SHP77 (cell line): ENCODE data around the gene THADA.
A peak's percentile ranks its signal among the peaks of the same experiment; 100 is the strongest.
"Not testable (repeated sequence)": the region's sequence is repeated elsewhere in the genome, so short reads cannot be mapped to it uniquely, and the experiment has no call there.

Source experiments
- DNase-seq, 2 experiments: peaks; one replicate each; lab custom pipeline; 2025; lab: John Stamatoyannopoulos, UW

The THADA gene

DNA sequence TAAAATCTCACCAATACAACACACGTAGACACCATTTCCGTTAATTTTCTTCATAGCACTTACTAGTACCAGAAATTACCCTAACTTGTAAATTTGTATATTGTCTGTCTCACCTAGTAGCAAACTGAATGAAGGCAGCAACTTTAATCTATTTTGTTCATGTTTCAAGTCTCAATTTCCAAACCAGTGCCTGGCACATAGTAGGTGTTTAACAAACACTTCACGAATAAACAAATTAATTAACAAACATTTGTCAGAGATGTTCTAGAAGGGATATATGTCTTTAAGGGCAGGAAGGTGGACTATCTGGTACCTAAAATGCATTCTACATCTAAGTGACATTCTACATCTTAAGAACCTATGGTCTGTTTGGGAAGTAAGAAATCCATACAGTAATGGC is 963 bp downstream of the THADA start:
- no peak for DNase-seq

DNA sequence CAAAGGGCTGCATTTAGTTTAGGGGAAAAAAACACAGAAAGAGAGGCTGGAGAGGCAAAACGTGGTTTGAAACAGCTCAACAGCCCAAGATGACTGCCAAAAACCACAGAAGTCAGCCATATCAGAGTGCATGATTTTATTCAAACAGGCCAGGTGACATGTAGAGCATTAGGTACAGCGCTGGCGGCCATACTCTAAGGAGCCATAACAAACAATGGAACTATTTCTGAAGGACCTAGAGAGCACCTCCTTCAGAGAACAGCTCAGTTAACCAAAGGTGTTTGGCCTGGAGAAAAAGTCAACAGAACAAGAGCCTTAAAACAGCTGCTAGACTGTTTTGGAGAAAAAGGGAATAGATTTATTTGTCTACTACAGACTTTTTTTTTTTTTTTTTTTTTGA is 2.6 kb downstream of the THADA start:
- DNase-seq: no peak

DNA sequence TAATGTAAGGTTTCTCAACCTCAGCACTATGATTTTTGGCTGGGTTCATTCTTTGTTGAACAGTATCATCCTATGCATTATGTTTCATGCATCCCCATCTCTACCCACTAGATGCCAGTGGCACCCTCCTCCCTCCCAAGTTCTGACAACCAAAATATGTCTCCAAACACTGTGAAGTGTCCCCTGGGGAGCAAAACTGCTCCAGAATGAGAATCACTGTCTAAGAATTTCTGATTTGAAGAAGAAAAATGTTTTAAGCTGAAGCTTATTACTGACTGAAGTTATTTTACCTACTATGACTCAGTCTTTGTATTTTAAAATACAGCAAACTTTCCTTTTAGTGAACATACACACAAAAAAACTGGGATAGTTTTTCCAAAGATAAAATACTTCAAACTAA is 3.4 kb downstream of the THADA start:
- DNase-seq: no peak

DNA sequence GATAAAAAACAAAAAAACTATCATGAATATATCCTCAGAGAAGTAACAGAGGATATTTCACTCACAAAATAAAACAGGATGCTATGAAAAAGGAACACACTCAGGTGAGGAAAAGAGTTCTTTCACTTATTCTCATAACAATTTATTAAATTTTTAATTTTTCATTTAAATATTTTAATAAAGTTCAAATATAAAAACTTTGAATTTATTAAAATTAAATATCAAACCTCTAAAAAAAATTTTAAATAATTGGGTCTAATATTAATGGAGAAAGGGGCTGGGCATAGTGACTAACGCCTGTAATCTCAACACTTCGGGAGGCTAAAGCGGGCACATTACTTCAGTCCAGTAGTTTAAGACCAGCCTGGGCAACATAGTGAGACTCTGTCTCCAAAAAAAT is 10.1 kb downstream of the THADA start:
- DNase-seq: no peak

DNA sequence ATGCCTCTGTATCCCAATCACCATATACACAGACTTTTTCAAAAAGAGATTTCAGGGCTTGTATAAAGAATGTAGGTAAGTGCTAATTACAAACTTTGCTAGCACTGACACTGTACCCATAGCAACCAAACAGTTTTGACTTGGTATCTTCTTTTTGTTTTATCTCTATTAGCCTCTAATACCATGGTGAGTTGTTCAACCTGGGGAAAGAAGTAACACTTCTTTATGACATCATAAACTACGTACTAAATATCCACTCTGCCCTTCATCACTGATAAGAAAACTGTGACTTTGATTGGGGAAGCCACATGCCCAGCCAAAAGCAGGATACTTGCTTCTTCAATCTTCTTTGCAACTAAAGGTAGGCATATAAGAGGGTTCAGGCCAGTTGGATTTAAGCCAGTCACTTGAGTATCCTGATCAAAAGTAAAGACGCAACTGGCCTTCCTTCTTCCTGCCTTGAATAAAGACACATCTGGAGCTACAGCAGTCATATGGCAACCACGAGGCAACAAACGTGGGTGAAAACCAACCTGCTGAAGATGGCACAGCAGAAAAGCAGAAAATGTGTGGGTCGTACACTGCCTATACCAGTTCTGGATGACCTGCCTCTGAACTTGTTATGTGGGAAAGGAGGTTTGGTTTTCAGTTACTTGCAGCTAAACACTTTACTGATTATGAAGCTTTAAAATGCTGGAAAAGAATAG is 16.4 kb downstream of the THADA start:
- no peak for DNase-seq

DNA sequence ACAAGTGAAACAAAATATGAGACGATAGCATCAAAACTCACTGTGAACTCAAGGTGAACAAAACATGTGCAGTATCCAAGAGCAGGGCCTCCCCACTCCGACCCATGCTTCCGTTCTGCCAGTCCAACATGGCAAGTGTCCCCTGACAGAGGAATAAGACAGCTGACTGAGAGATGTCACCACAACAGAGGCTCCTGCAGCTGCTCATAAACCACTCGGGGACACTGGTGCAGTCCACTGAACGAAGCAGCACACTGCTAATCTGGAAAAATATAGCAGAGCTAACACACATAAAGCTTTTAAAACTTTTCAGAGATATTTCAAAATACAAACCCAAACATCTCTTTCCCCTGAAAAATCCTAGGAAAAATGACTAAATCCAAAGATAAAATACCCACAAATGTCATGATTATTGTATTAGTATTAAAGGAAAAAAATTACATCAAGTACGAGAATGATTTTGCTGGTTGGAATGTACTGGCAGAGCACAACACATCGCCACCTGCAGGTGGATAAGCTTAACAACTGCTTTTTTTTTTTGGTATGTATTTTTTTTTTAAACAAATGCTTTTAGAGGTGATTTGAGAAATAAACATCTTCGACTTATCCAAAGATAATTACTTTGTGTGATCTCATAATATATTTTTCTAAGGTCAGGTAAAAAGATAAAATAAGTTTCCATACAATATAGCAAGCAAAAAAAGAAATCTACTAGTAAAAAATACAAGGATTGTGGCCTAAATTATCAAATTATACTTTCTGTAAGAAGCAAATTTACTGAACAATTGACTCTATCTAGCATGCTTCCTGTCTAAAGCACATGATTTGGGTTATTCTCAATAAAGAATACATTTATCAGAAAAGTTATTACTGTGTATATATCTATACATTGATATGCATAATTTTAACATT is 18.6 kb downstream of the THADA start:
- DNase-seq: peak; percentile 9 to 37

DNA sequence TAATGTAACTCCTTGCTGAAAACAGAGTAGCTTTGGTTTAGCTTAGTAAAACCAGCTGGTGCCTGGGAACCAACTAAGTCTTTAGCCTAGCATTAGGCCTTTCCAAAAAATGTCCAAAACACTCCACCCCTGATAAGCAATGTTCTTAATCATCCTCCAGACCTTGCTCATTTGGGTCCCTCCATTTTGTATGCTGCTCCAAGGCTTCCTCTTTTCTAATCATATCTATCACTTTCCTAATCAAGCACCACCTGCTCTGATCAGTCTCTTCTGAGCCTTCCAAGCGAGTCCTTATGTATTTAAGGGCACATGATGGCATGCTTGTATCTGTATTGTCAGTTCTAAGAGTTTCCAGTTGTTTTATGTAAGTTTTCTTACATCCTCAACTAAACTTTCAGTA is 23.6 kb downstream of the THADA start:
- DNase-seq: no peak

DNA sequence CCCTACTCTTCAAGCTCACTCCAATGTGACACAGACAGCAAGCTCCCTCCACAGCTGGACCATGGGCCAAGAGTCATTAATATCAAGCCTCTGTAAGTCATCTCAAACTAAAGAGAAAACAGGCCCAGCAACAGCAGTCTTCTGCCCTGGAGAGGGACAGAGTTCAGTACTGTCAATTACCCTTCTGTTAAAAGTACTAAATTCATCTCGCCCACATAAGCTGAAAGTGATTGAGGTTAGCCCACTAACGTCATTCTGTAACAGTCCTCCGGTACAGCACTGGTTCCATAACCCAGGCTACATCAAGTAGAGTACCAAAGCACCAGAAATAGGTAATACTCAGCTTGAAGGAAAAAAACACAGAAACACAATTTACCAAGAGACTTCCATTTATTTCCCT is 25.9 kb downstream of the THADA start:
- DNase-seq: no peak

DNA sequence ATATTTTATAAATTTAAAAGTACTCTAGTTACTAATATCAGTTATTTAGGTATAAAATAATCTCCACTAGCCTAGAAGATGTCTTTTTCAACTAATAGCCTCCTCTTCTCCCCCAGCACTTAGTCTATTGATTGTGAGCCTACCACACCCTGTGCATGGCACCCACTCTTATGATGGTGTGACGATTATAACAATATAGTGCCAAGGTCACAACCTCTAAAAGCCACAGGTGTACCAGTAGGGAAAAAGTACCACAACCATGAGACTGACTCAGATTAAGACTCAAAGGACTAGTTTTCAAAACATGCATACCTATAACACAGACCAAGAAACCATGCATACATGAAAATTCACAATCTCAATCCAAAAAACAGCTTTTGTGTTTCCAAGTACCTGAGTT is 27.6 kb downstream of the THADA start:
- DNase-seq: no peak

DNA sequence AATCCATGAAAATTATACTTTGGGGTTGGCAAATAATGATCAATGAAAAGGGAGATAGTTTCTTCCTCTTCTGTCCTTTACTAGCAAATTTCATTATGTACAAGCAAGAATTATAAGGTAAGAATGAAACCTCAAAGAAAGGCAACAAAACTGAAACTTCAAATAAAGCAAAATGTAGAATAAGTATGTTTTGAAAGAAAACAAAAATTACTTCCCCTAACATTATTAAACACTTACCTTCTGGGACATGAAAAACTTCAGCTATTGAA is 29.4 kb downstream of the THADA start:
- DNase-seq: no peak

DNA sequence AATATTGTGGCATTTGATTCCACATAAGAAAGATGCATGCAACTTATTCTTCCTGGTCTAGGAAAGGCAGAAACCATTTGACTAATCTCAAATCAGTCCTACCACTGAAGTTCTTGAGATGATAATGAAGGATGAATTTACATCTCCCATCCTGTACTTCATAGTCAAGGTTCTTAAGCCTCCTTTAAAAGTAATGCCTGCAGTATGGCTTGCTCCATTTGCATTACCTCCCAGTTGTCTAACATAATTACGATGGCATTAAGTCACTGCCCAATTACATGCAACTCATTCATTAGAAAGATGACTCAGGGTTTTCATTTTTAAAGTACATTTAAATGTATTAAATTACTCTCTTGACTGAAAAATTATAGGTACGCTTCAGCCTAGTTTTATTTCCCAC is 32.2 kb downstream of the THADA start:
- DNase-seq: no peak

DNA sequence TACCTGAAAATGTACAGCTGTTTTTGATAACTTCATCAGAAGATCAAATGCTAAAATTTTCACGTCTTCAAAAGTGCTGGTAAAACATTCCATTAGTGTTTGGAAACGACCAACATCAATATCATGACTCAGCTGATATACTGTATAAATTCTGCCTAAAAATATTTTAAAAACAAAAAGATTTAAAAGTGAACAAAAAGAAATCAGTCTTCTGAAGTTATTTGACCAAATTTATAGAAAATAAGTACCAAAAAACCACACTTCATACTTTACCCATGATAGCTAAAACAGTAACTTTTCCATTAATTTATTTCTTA is 35.6 kb downstream of the THADA start:
- no peak for DNase-seq

DNA sequence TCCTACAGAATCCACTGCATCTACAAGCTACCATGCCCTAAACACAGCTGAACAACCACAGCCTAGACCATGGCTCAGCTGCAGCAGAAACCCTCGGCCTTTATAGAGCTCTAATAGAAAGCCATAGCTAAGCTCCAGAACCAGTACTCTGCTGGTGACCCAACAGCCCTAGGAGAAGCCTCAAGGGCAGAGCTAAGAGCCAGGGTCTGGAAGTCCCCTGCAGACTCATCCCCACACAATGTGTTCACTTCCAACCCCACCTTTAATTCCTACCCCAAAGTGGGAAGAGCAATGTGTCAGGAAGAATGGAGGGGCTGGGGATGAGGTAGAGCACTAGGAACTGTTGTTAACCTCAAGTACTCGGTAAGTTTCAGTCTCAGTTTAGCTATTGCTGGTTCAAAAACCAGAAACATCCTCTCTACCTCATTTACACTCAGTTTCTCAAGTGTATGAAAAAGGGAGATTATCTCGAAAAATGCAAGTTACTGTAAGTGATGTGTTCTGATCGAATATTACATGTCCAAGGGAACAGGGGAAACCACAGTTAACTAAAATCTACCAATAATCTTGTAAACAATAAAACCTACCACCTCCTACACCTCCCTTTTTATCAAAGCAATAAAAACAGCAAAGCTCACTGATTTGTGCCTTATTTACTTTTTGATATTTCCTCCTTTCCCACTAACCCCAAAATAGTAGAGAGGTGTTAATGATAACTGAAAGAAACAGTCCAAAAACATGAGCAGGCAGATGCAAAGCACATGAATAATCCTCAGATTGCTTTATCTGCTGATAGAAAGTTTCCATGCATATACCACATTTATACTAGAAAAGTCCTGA is 36.2 kb downstream of the THADA start:
- DNase-seq: no peak

DNA sequence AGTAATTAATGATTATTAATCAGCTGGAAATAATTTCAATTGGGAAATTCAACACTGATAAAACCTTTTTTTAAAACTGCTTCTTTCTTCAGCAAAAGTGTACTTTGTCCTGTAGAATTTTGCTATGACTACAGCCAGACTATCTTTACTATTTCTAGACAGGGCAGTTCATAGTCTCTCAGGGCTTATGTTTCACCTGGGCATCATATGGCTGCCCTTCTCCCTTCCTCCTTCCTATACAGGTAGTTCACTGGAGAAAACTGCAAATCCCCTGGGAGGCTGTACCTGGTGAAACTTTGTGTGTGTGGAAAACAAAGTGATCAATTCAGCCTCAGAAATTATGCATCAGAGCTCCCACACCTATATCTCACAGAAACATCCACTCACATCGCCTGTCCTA is 38.6 kb downstream of the THADA start:
- no peak for DNase-seq

DNA sequence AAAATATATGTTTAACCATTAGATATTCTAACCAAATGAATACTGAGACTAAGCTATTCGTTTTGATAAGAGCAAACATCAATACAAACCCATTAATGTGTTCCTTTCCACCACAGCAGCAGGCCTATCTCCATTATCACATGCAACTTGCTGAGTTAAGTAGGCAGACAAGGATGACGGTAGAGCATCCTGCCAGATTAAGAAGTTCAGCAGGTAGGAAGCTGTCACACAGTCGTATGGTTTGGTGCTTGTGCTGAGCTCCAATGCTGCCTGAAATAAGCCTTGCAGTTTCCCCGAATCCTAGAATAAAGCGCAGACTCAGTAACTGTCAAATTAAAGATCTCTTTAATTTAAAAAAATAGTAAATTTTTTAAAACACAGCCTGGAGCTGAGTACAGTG is 39.6 kb downstream of the THADA start:
- no peak for DNase-seq

DNA sequence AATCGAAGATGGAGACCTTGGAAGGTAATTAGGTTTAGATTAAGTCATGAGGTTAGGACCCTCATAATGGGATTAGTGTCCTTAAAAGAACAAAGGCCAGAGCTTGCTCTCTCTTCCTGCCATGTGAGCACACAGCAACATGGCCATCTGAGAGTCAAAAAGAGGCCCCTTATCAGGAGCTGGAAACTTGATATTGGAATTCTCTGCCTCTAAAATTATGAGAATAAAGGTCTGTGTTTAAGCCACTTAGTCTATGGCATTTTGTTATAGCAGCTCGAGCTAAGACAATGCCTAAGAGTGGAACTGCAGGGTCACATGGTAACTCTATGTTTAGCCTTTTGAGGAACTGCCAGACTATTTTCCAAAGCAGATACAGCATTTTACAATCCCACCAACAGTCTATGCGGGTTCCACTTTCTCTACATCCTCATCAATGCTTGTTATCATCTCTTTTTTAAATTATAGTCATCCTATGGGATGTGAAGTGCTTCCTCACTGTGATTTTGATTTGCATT is 42.4 kb downstream of the THADA start:
- DNase-seq: no peak

DNA sequence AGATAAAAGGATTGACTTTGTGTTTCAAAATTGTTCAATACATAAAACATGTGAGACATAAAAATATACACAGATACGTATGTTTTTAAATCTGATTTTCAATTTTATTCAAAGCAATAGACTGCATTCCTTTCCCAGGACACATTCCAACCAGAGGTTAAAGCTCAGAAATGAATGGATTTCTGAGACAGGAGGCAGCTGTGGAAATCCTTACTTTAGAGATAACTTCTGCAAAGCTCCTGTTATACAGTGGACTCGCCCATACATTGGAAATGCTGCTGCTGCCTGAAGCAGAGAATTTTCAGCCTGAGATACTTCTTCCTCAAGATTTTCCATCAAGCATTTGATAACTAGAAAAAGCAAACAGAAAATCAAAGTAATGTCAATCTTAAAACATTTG is 43.8 kb downstream of the THADA start:
- DNase-seq: no peak

DNA sequence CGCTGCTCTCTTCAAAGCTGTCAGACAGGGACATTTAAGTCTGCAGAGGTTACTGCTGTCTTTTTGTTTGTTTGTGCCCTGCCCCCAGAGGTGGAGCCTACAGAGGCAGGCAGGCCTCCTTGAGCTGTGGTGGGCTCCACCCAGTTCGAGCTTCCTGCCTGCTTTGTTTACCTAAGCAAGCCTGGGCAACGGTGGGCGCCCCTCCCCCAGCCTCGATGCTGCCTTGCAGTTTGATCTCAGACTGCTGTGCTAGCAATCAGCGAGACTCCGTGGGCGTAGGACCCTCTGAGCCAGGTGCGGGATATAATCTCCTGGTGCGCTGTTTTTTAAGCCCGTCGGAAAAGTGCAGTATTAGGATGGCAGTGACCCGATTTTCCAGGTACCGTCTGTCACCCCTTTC is 47.5 kb downstream of the THADA start:
- not testable (repeated sequence) for DNase-seq

DNA sequence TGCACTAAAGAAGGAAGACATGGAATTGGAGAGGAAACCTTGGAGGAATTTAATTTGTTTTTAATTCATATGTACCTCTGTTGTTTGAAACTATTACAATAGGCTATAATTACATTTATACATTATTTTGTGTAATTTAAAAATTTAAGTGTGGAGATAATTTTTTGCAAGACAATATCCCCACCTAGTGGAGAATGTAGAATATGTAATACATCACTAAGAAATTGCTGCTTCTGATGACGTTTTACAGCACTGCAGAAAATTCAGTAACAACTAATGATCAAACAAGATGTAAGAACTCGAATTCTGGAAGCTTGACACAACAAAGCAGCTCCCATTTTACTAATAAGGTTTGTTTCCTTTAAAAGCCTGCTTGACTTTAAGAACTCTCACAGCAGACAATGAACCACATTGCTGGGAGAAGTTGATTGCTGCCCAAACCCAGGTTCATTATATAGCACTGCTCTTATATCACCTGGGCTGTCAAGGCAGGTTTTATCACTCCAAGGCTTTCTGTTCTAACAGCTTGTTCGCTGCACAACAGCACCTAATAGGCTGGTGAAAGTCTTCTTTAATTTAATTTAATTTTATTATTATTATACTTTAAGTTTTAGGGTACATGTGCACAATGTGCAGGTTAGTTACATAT is 53.4 kb downstream of the THADA start:
- no peak for DNase-seq

DNA sequence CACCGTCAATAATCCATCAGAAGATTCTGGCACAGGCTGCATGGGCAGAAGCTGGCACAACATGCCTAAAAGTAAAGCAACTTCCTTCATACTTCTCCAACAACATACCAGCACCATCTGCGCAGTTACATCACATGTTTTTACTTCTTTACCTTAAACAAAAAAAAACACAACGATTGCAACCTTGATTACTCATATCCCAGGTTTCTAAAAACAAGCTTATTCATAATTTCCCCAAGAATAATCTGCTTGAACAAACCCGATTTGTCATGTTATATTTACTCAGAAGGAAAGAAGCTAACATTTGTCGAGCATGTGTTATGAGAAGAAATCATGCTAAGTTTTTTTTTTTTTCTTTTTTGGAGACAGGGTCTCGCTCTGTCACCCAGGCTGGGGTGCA is 54.7 kb downstream of the THADA start:
- no peak for DNase-seq

DNA sequence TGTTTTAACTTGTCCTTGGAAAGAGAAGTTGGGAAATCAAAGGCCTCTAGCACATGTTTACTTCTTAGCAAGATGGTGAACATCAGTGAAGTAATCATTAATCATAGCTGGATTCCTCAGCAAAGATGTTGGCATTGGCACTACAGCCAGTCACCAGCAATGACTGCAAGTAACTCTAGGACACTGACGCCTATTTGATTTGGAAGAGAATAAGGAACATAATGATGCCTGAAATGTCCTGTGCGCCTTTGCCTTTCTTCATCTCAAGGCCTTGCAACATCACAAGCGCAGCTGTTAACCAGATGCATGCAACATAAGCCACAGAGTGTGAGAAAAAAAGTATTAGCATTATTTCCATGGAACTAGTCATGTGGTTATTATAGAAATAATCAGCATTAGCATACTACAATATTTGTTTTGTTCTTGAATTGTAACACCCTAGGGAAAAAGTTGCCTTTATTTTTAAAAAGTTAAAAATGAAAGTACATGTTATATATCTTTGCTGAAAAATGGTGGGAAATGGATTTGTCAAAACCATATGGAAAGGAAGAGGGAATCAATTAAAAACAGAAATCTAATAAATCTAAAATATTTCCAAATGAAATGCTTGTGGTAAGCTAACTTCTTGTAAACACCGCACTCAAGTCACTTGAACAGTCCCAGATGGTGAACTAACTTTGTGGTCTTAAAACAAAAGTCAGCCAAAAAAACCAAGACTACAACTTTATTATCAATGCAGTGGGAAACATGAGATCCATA is 55.6 kb downstream of the THADA start:
- DNase-seq: no peak

DNA sequence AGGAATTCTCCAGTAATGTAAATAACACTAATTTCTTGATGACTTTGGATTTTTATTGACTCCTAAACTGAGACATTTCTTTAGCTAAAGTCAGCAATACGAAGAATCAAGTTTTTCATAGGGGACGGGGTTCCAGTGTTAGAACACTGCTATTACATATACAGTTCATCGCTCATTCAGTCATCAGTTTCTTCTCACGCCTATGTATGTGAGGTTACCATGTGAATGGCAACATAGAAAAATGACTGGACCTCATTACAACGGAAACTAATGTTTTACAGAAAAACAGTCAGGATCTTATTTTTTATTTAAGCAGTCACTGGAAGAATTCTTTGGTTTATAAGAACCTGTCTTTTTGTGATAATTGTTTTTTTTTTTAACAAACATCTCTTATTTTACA is 56.4 kb downstream of the THADA start:
- no peak for DNase-seq
